HT-29 (cell line): Measurements from ENCODE around the gene MAP3K2. TPM values are rescaled to one million over a fixed set of nuclear protein-coding genes. Genes with fewer than 3 reads are reported as not detected.
"Not testable (repeated sequence)": the region's sequence is repeated elsewhere in the genome, so short reads cannot be mapped to it uniquely, and the experiment has no call there.

Experiments used
- DNase-seq: peaks from one replicate; pipeline ENCODE4 v3.0.0-alpha.2; 2015; ENCODE audit warnings: low spot score
- total RNA-seq: library from RNA; depleted of rRNA; stranded (reverse); fragments of >200 nt; shearing (Covaris generic); gene quantifications from 2 replicates; pipeline ENCODE4 v1.2.3, GENCODE V29; 2014

Gene MAP3K2
- total RNA-seq, 1 experiment from 2014 or later, result 52.8 TPM

GRCh38 chr2:127355407-127356008 is 32.3 kb downstream of the MAP3K2 start:
- peak; percentile 75 for DNase-seq

- not testable (repeated sequence) for DNase-seq
These were observed 33.7 kb downstream of the MAP3K2 start for GRCh38 chr2:127353873-127354676.

GRCh38 chr2:127353223-127353622 is 34.6 kb downstream of the MAP3K2 start:
- DNase-seq, result not testable (repeated sequence)

- no peak for DNase-seq
These were observed 36.2 kb downstream of the MAP3K2 start for GRCh38 chr2:127351603-127352002.

- no peak for DNase-seq
These were observed 39.3 kb downstream of the MAP3K2 start for GRCh38 chr2:127348426-127349000.

- DNase-seq, result no peak
These were observed 39.9 kb downstream of the MAP3K2 start for GRCh38 chr2:127347734-127348392.

- no peak for DNase-seq
These were observed 40.8 kb downstream of the MAP3K2 start for GRCh38 chr2:127347015-127347414.

GRCh38 chr2:127343277-127343676 is 44.5 kb downstream of the MAP3K2 start:
- DNase-seq, result no peak

- DNase-seq, result no peak
These were observed 45.7 kb downstream of the MAP3K2 start for GRCh38 chr2:127342101-127342500.

- no peak for DNase-seq
These were observed 55.4 kb downstream of the MAP3K2 start for GRCh38 chr2:127332335-127332734.

- no peak for DNase-seq
These were observed 57.0 kb downstream of the MAP3K2 start for GRCh38 chr2:127330753-127331152.

GRCh38 chr2:127326289-127326945 is 61.4 kb downstream of the MAP3K2 start:
- DNase-seq, result no peak

- peak; percentile 61 for DNase-seq
These were observed 63.1 kb downstream of the MAP3K2 start for GRCh38 chr2:127324635-127325034.

- DNase-seq, result no peak
These were observed 66.5 kb downstream of the MAP3K2 start for GRCh38 chr2:127321303-127321702.

- DNase-seq, result no peak
These were observed 67.0 kb downstream of the MAP3K2 start for GRCh38 chr2:127320586-127321275.

GRCh38 chr2:127320067-127320466 is 67.7 kb downstream of the MAP3K2 start:
- no peak for DNase-seq

- DNase-seq, result no peak
These were observed 73.4 kb downstream of the MAP3K2 start for GRCh38 chr2:127314193-127314988.

GRCh38 chr2:127313406-127313805 is 74.4 kb downstream of the MAP3K2 start:
- DNase-seq, result no peak

GRCh38 chr2:127310980-127311379 is 76.8 kb downstream of the MAP3K2 start:
- no peak for DNase-seq

GRCh38 chr2:127309468-127309867 is 78.3 kb downstream of the MAP3K2 start:
- no peak for DNase-seq
